Astrocyte (in vitro differentiated cells and primary cell): ENCODE results near the gene EPHA7. TPM values are rescaled to one million over a fixed set of nuclear protein-coding genes. Genes with fewer than 3 reads are reported as not detected.

Source experiments
- DNase-seq: peaks from one replicate; pipeline ENCODE4 v3.0.0-alpha.2; 2010; ENCODE audit warnings: low read depth
- FAIRE-seq: peaks from 2 replicates; lab custom pipeline; 2011; peaks lifted over from hg19 to GRCh38; lab: Jason Lieb, UNC
- H2AFZ ChIP-seq: 2 replicates; pipeline ENCODE4 v1.6.0; 2012; ENCODE audit warnings: low read depth, low read length, inconsistent platforms
- H3K27ac ChIP-seq: 2 replicates; pipeline ENCODE4 v1.5.1; 2011; ENCODE audit warnings: low read depth, low read length, inconsistent platforms
- H3K27me3 ChIP-seq: 2 replicates; pipeline ENCODE4 v1.6.0; 2011; ENCODE audit warnings: low read length, inconsistent platforms; ENCODE audit not compliant: insufficient read depth
- H3K36me3 ChIP-seq: 2 replicates; pipeline ENCODE4 v1.5.1; 2011; ENCODE audit warnings: low read length, inconsistent platforms; ENCODE audit not compliant: insufficient read depth
- H3K4me1 ChIP-seq: 2 replicates; pipeline ENCODE4 v1.5.1; 2011; ENCODE audit warnings: low read length, inconsistent platforms; ENCODE audit not compliant: insufficient read depth
- H3K4me2 ChIP-seq: 2 replicates; pipeline ENCODE4 v1.6.0; 2012; ENCODE audit warnings: low read length, inconsistent platforms
- H3K4me3 ChIP-seq: 2 replicates; pipeline ENCODE4 v1.5.1; 2011; ENCODE audit warnings: low read depth, mild to moderate bottlenecking, low read length, inconsistent platforms; ENCODE audit not compliant: insufficient read depth
- H3K79me2 ChIP-seq: 2 replicates; pipeline ENCODE4 v1.6.0; 2012; ENCODE audit warnings: mild to moderate bottlenecking, low read length, inconsistent platforms; ENCODE audit not compliant: insufficient read depth
- H3K9ac ChIP-seq: 2 replicates; pipeline ENCODE4 v1.6.0; 2012; ENCODE audit warnings: mild to moderate bottlenecking, low read length, inconsistent platforms
- H3K9me3 ChIP-seq: 2 replicates; pipeline ENCODE4 v1.5.1; 2012; ENCODE audit warnings: low read depth, mild to moderate bottlenecking, low read length, inconsistent platforms; ENCODE audit not compliant: insufficient read depth
- H4K20me1 ChIP-seq: 2 replicates; pipeline ENCODE4 v1.6.0; 2012; ENCODE audit warnings: low read length, inconsistent platforms; ENCODE audit not compliant: insufficient read depth
- H3K27ac Mint-ChIP-seq: one replicate; pipeline ENCODE4 v1.8.0; 2021; ENCODE audit warnings: mild to moderate bottlenecking, mixed read lengths; ENCODE audit not compliant: unreplicated experiment
- H3K27me3 Mint-ChIP-seq: one replicate; pipeline ENCODE4 v1.8.0; 2021; ENCODE audit warnings: low read depth, mixed read lengths; ENCODE audit not compliant: unreplicated experiment
- H3K36me3 Mint-ChIP-seq: one replicate; pipeline ENCODE4 v1.8.0; 2021; ENCODE audit warnings: low read depth, mixed read lengths; ENCODE audit not compliant: unreplicated experiment
- H3K4me1 Mint-ChIP-seq: one replicate; pipeline ENCODE4 v1.8.0; 2021; ENCODE audit warnings: low read depth, mixed read lengths; ENCODE audit not compliant: unreplicated experiment
- H3K4me3 Mint-ChIP-seq: one replicate; pipeline ENCODE4 v1.8.0; 2021; ENCODE audit warnings: mild to moderate bottlenecking, moderate library complexity, mixed read lengths; ENCODE audit not compliant: unreplicated experiment
- H3K9me3 Mint-ChIP-seq: one replicate; pipeline ENCODE4 v1.8.0; 2021; ENCODE audit warnings: mild to moderate bottlenecking, mixed read lengths; ENCODE audit not compliant: unreplicated experiment
- EZH2 ChIP-seq: IDR thresholded peaks from 2 replicates; pipeline ENCODE4 v1.6.1; 2012; ENCODE audit warnings: mild to moderate bottlenecking, low read length, inconsistent platforms; ENCODE audit not compliant: insufficient read depth
- total RNA-seq: library from RNA; stranded (reverse); gene quantifications from 2 replicates; pipeline ENCODE4 v1.2.1, GENCODE V29; 2021
- TF ChIP-seq, protein P1 (sequence below): IDR thresholded peaks from 2 replicates; pipeline ENCODE4 v1.5.1; 2011; ENCODE audit warnings: low read depth, mild to moderate bottlenecking, inconsistent platforms, low read length, moderate library complexity; ENCODE audit not compliant: insufficient read depth

Gene EPHA7
- total RNA-seq, 1 donor from 2014 or later, result 0.82 TPM

DNA sequence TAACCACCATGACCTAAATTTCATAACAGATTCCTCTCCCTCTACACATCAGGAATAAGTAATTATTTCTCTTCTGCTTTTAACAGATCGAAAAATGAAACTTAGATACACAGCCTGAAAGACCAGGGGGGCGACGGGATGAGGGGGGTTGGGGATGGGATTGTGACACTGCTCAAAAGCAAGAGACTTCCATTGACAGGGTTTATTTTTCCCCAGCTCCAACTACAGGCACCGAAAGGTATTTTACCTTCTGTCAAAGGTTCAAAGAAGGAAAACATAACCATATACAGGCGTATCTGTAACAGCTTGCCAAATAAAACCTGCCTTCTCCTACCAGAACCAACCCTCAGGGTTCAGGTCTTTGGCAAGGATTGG, 1.3 kb downstream of the EPHA7 start:
- peaks cover 4% of the 10 kb centered on the region for H3K4me1 Mint-ChIP-seq
- Histone ChIP-seq H3K36me3 (no peaks in the 10 kb centered on the region), H2AFZ (peak overlapping the region; percentile 80), H3K27me3 (peaks cover 9% of the 10 kb centered on the region), H4K20me1 (no peaks in the 10 kb centered on the region), H3K4me1 (peaks cover 8% of the 10 kb centered on the region), H3K4me3 (peak overlapping the region; percentile 78), H3K9me3 (no peaks in the 10 kb centered on the region), H3K79me2 (no peaks in the 10 kb centered on the region), H3K4me2 (peak overlapping the region; percentile 93), H3K27ac (no peak overlapping the region), H3K9ac (peak overlapping the region; percentile 8)
- H3K36me3 Mint-ChIP-seq, result no peaks in the 10 kb centered on the region
- TF ChIP-seq, protein P1, sequence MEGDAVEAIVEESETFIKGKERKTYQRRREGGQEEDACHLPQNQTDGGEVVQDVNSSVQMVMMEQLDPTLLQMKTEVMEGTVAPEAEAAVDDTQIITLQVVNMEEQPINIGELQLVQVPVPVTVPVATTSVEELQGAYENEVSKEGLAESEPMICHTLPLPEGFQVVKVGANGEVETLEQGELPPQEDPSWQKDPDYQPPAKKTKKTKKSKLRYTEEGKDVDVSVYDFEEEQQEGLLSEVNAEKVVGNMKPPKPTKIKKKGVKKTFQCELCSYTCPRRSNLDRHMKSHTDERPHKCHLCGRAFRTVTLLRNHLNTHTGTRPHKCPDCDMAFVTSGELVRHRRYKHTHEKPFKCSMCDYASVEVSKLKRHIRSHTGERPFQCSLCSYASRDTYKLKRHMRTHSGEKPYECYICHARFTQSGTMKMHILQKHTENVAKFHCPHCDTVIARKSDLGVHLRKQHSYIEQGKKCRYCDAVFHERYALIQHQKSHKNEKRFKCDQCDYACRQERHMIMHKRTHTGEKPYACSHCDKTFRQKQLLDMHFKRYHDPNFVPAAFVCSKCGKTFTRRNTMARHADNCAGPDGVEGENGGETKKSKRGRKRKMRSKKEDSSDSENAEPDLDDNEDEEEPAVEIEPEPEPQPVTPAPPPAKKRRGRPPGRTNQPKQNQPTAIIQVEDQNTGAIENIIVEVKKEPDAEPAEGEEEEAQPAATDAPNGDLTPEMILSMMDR, result no peak
- TF ChIP-seq EZH2, result no peak
- no peaks in the 10 kb centered on the region for H3K9me3 Mint-ChIP-seq
- DNase-seq (no peak), FAIRE-seq (no peak)
- H3K4me3 Mint-ChIP-seq, result peak overlapping the region; percentile 84
- peaks cover 4% of the 10 kb centered on the region for H3K27me3 Mint-ChIP-seq
- no peak overlapping the region for H3K27ac Mint-ChIP-seq

DNA sequence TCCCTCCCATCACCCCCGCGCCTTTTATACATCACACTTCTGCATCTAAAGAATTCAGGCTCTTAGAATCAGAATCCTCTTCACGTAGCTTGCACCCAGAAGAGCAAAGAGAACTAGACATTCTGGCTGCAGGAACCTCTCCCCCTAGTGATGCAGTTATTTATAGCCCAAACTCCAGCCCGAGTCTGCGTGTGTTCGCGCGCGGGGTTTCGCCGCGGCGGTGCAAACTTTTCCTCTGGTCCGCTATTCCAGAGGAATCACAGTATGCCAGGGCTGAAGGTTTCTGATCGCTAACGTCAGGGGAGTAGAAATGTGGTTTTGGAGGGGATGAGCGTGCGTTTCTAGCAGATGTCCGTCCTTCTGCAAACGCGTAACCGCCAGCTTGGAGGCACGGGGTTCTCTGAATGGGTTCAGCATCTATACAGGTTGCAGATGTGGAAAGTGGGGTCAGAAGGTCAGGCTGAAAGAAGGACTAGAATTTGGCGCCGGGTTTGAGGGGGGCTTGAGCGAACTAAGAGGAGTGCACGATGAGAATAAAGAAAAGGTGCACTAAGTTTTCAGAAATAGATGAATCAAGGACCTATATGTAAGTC, 1.8 kb downstream of the EPHA7 start:
- Mint-ChIP-seq H3K4me1 (peaks cover 4% of the 10 kb centered on the region), H3K27ac (no peak overlapping the region), H3K9me3 (no peaks in the 10 kb centered on the region), H3K4me3 (peak overlapping the region; percentile 84), H3K27me3 (peaks cover 4% of the 10 kb centered on the region), H3K36me3 (no peaks in the 10 kb centered on the region)
- Histone ChIP-seq H3K9me3 (no peaks in the 10 kb centered on the region), H3K4me1 (peaks cover 8% of the 10 kb centered on the region), H3K27ac (no peak overlapping the region), H3K36me3 (no peaks in the 10 kb centered on the region), H3K9ac (no peak overlapping the region), H3K4me3 (peak overlapping the region; percentile 78), H3K4me2 (peak overlapping the region; percentile 93), H2AFZ (peak overlapping the region; percentile 76), H4K20me1 (no peaks in the 10 kb centered on the region), H3K27me3 (peaks cover 9% of the 10 kb centered on the region), H3K79me2 (no peaks in the 10 kb centered on the region)
- DNase-seq (peak; percentile 20), FAIRE-seq (no peak)
- peak; percentile 27 for TF ChIP-seq EZH2
- TF ChIP-seq, protein P1, result peak; percentile 17
